Endothelial cell of umbilical vein (primary cell): ENCODE data around the gene SLC23A1. TPM values are rescaled to one million over a fixed set of nuclear protein-coding genes. Genes with fewer than 3 reads are reported as not detected.

Experiments
- BruUV-seq: library from RNA; stranded (reverse); fragments of 400-500 nt; replicated peaks from 2 replicates; lab custom pipeline; 2021; lab: Mats Ljungman, UMichigan
- CTCF ChIA-PET: fragments of 300-600, 350-600 bp; sonication (Branson Sonifier 250); formaldehyde crosslinking; loops from one replicate; lab custom pipeline; 2021; ENCODE audit warnings: antibody characterized with exemption, inconsistent platforms; lab: Charles Lee
- POLR2A ChIA-PET: fragments of 300-600, 350-600 bp; sonication (Branson Sonifier 250); formaldehyde crosslinking; loops from one replicate; lab custom pipeline; 2021; ENCODE audit warnings: antibody characterized with exemption, inconsistent platforms; lab: Charles Lee
- DNase-seq: peaks from one replicate; pipeline ENCODE4 v3.0.0-alpha.2; 2011; ENCODE audit warnings: low read depth, low spot score
- FAIRE-seq: peaks from 2 replicates; lab custom pipeline; 2011; peaks lifted over from hg19 to GRCh38; lab: Jason Lieb, UNC
- H2AFZ ChIP-seq: 2 replicates; pipeline ENCODE4 v1.6.0; 2012; ENCODE audit warnings: low read depth, low read length, control low read depth, inconsistent platforms
- H3K27ac ChIP-seq: 2 replicates; pipeline ENCODE4 v1.5.1; 2011; ENCODE audit warnings: low read depth, mild to moderate bottlenecking, control low read depth, low read length, moderate library complexity; ENCODE audit not compliant: insufficient read depth
- H3K27me3 ChIP-seq, 2 experiments: 2 replicates each; pipeline versions ENCODE4 v1.6.0 to v1.6.1; 2011; ENCODE audit warnings: low read length in 2 of 2, mixed read lengths in 1 of 2; ENCODE audit not compliant: control insufficient read depth in 2 of 2, insufficient read depth in 2 of 2
- H3K36me3 ChIP-seq, 2 experiments: 2 replicates in 1 of 2; 3 replicates in 1 of 2; pipeline ENCODE4 v1.5.1; 2011; ENCODE audit warnings: low read length in 2 of 2, mild to moderate bottlenecking in 1 of 2, moderate library complexity in 1 of 2; ENCODE audit not compliant: control insufficient read depth in 2 of 2, insufficient read depth in 2 of 2; ENCODE audit errors: extremely low read depth in 1 of 2
- H3K4me1 ChIP-seq: 3 replicates; pipeline ENCODE4 v1.5.1; 2011; ENCODE audit warnings: mild to moderate bottlenecking, low read length; ENCODE audit not compliant: control insufficient read depth, insufficient read depth; ENCODE audit errors: extremely low read depth
- H3K4me2 ChIP-seq: 2 replicates; pipeline ENCODE4 v1.6.1; 2011; ENCODE audit warnings: low read length, control low read depth, mixed read lengths; ENCODE audit not compliant: insufficient read depth
- H3K4me3 ChIP-seq, 3 experiments: fragments of 200-600 bp in 1 of 3; sonication (generic), shearing (Covaris generic) in 1 of 3; replicated peaks in 1 of 3; 2 replicates each; pipeline ENCODE4 v1.5.1; 2011 to 2016; ENCODE audit warnings: control low read depth in 3 of 3, low read length in 3 of 3, mild to moderate bottlenecking in 2 of 3, inconsistent platforms in 1 of 3, low read depth in 1 of 3, moderate library complexity in 1 of 3; ENCODE audit not compliant: insufficient read depth in 1 of 3
- H3K79me2 ChIP-seq: 2 replicates; pipeline ENCODE4 v1.6.0; 2012; ENCODE audit warnings: low read length, inconsistent platforms; ENCODE audit not compliant: control insufficient read depth, insufficient read depth
- H3K9ac ChIP-seq: replicated peaks from 2 replicates; pipeline ENCODE3; 2011; ENCODE audit warnings: low read length, control low read depth; ENCODE audit not compliant: insufficient read depth; ENCODE audit errors: extremely low read depth
- H3K9me1 ChIP-seq: replicated peaks from 3 replicates; pipeline ENCODE4 v1.6.0; 2011; ENCODE audit warnings: mild to moderate bottlenecking, low read length; ENCODE audit not compliant: control insufficient read depth, insufficient read depth; ENCODE audit errors: extremely low read depth
- H3K9me3 ChIP-seq: replicated peaks from 2 replicates; pipeline ENCODE4 v1.5.1; 2012; ENCODE audit warnings: low read length, inconsistent platforms; ENCODE audit not compliant: control insufficient read depth, insufficient read depth
- H4K20me1 ChIP-seq: replicated peaks from 2 replicates; pipeline ENCODE3; 2011; ENCODE audit warnings: mild to moderate bottlenecking, low read length; ENCODE audit not compliant: control insufficient read depth, insufficient read depth; ENCODE audit errors: extremely low read depth
- CTCF ChIP-seq, 2 donors: IDR thresholded peaks; 1 replicate in 1 of 2; 2 replicates in 1 of 2; pipeline ENCODE4 v1.5.1; 2011; ENCODE audit warnings: low read length in 2 of 2, mild to moderate bottlenecking in 2 of 2, moderate library complexity in 2 of 2, control low read depth in 1 of 2, inconsistent platforms in 1 of 2, low read depth in 1 of 2; ENCODE audit not compliant: insufficient read depth in 1 of 2; ENCODE audit errors: extremely low read depth in 1 of 2
- EZH2 ChIP-seq: IDR thresholded peaks from 2 replicates; pipeline ENCODE4 v1.6.1; 2012; ENCODE audit warnings: borderline replicate concordance, low read depth, mild to moderate bottlenecking, moderate library complexity, low read length, inconsistent platforms; ENCODE audit not compliant: severe bottlenecking
- FOS ChIP-seq: IDR thresholded peaks from 2 replicates; pipeline ENCODE4 v1.6.1; 2011; ENCODE audit warnings: mild to moderate bottlenecking, low read length, moderate library complexity, borderline replicate concordance; ENCODE audit not compliant: insufficient read depth
- GATA2 ChIP-seq: IDR thresholded peaks from 2 replicates; pipeline ENCODE4 v1.7.0; 2011; ENCODE audit warnings: low read depth, mild to moderate bottlenecking, moderate library complexity, mixed read lengths, low read length; ENCODE audit not compliant: insufficient read length, insufficient read depth
- JUN ChIP-seq: IDR thresholded peaks from 2 replicates; pipeline ENCODE4 v1.6.1; 2011; ENCODE audit warnings: borderline replicate concordance, low read depth; ENCODE audit not compliant: insufficient read length, insufficient read depth
- MAX ChIP-seq: IDR thresholded peaks from 2 replicates; pipeline ENCODE4 v1.6.1; 2011; ENCODE audit not compliant: insufficient read depth, insufficient read length
- MYC ChIP-seq: IDR thresholded peaks from one replicate; pipeline ENCODE4 v1.6.1; 2011; ENCODE audit warnings: mild to moderate bottlenecking, low read depth, low read length
- POLR2A ChIP-seq: IDR thresholded peaks from 2 replicates; pipeline ENCODE4 v1.6.1; 2012; ENCODE audit warnings: low read depth, mild to moderate bottlenecking, control low read depth, low read length
- POLR2AphosphoS5 ChIP-seq: IDR thresholded peaks from 2 replicates; pipeline ENCODE4 v1.6.1; 2012; ENCODE audit warnings: low read depth, mild to moderate bottlenecking, control low read depth, low read length, moderate library complexity; ENCODE audit not compliant: insufficient read depth
- dilution Hi-C: fragments of 300-500 bp; cut with MboI; formaldehyde crosslinking; loops from one replicate; pipeline ENCODE4 v1.15.0; 2019; ENCODE audit warnings: low sequenced_read_pairs; ENCODE audit not compliant: extremely low pct_ligation_motif_present
- intact Hi-C: fragments of 100-400 bp; cut with micrococcal nuclease; formaldehyde crosslinking; loops from one replicate; pipeline ENCODE4 v1.10.0; 2022
- polyA plus RNA-seq, 4 experiments: library from polyadenylated mRNA; depleted of rRNA in 3 of 4; stranded (reverse) in 3 of 4; unstranded in 1 of 4; fragments of >200 nt; gene quantifications; 2 replicates each; pipeline versions ENCODE4 v1.2.1 to v1.2.3, GENCODE V29; 2011 to 2012; ENCODE audit warnings: missing spikeins in 1 of 4
- total RNA-seq: library from RNA; stranded (reverse); gene quantifications from 2 replicates; pipeline ENCODE4 v1.2.3, GENCODE V29; 2021

SLC23A1 gene
- total and polyA plus RNA-seq, 2 donors (not counting 3 experiments of a cell fraction or from before 2014, with no cell fraction given): not detected

- FAIRE-seq: no peak
Measured at GRCh38 chr5:139377226-139377625, 5.9 kb downstream of the SLC23A1 start.

More at GRCh38 chr5:139377226-139377625, 5.9 kb downstream of the SLC23A1 start:
- no TSS peak for BruUV-seq
- no peak overlapping the region for H3K27ac ChIP-seq
- intact Hi-C loops: no loop called here
- no peaks in the 10 kb centered on the region for H4K20me1 ChIP-seq
- ChIA-PET POLR2A (no interaction called here), CTCF (interaction anchor here (1.0 to 1.1 kb wide), 2 partner anchors 9 to 14 kb away, joined by 4 read pairs; no protein-coding TSS in a partner anchor)
- H2AFZ ChIP-seq: no peak overlapping the region
- no peaks in the 10 kb centered on the region for H3K79me2 ChIP-seq
- H3K4me3 ChIP-seq: no peak overlapping the region
- H3K9me1 ChIP-seq: no peaks in the 10 kb centered on the region
- no peak for DNase-seq
- H3K36me3 ChIP-seq: peaks cover 0 to 3% of the 10 kb centered on the region in 2 experiments
- H3K4me2 ChIP-seq: no peak overlapping the region
- H3K27me3 ChIP-seq: no peaks in the 10 kb centered on the region
- TF ChIP-seq POLR2A (no peak), CTCF (IDR thresholded peaks at IDR 0.05; ENCODE audit: extremely low read depth in 1 of 2, insufficient read depth in 1 of 2, low read depth in 1 of 2, low read length in 2 of 2) (no peak), MYC (no peak), FOS (no peak), JUN (no peak), GATA2 (no peak), POLR2AphosphoS5 (no peak), MAX (no peak), EZH2 (no peak)
- dilution Hi-C loops: no loop called here
- no peaks in the 10 kb centered on the region for H3K4me1 ChIP-seq
- no peak overlapping the region for H3K9ac ChIP-seq
- H3K9me3 ChIP-seq: no peaks in the 10 kb centered on the region
